Measurements from ENCODE around the gene ABLIM2.
A peak's percentile ranks its signal among the peaks of the same experiment; 100 is the strongest.
"Not testable (repeated sequence)": the region's sequence is repeated elsewhere in the genome, so short reads cannot be mapped to it uniquely, and the experiment has no call there.

The ABLIM2 gene

DNA sequence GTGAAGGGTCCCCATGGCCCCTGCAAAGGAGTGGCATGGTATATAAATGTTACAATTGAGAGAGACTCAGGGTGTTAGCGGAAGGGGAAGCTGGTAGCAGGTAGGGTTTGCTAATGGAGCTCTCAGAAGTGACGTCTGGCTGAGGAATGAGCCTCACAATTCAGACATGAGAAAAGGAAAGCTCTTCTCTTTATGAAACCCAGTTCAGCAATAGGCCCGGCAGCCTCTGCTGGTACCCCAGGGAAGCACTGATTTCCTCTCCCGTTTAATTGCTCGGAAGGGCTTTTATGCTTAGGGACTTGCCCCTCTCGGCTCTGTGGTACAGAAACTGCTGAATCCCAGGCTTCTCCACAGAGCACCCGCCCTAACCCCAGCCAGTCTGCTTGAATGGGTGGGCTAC, 199.5 kb downstream of the ABLIM2 start:
- no peak for DNase-seq (ENCODE audit: low spot score)

DNA sequence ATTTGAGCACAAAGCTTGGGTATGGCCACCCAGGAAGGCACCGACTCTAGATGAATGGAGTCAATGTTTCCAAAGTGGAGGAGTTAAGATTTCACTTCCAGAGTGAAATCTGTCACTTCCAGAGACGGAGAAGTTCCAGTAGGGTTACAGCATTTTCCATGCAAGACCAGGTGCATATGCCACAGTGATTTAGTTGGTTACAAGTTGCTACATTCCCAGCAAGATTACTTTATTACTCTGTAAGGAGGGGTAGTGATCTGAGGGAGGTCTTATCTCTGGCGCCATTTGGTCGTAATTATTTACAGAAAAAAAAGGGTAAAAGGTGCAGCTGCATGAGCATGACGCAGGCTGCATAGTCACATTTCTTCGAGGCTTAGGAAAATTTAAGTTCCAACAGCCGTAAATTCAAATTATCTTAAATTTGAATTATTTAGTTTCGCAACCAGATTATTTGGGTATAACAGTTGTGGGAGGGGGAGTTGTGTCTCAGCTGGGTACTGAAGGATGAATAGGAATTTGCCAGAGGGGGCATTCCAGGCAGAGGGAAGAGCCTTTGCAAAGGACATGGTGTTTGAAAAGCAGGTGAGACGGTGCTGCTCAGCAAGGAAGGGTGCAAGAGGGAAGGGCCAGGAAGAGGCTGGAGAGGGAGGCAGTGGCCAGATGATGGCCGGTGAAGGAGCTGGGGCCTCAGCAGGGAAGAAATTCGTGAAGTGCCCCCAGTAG, 201.5 kb downstream of the ABLIM2 start:
- no peak for DNase-seq (ENCODE audit: low spot score)

DNA sequence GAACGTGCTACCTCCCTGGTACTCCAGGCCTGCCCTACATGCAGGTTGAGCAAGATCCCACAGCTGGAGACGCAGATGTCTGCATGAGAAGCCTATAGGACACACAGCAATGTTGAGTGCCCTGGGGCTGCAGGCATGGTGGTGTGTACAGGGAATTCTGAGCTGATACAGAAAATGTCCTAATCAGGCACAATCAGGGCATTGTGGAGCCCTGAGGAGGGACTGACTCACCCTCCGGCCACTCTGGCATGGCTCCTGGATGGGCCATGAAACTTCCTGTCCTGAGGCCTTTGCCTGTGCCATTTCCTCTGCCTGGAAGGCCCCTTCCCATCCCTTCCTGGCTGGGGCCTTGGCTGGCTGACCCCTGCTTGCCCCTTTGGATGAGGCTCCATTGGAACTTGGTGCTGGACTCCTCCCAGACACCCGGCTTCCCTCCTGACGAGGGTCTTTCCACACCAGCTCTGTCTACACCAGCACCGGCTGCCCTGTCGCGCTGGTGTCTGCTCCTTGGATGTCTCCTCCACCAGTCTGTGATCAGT, 202.3 kb downstream of the ABLIM2 start:
- DNase-seq (ENCODE audit: low spot score) = peak; percentile 63

DNA sequence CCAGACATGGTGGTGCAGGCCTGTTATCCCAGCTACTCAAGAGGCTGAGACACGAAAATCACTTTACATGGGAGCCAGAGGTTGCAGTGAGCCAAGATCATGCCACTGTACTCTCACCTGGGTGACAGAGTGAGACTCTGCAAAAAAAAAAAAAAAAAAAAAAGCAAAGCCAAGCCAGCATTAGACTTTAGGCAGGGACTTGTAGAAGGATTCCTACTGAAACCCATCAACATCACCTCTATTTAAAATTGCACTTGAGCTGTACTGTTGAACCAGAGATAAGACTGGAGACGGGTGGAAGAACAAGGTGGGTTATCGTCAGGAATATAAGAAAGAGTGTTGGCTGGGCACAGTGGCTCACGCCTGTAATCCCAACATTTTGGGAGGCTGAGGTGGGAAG, 203.2 kb downstream of the ABLIM2 start:
- no peak for DNase-seq (ENCODE audit: low spot score)

DNA sequence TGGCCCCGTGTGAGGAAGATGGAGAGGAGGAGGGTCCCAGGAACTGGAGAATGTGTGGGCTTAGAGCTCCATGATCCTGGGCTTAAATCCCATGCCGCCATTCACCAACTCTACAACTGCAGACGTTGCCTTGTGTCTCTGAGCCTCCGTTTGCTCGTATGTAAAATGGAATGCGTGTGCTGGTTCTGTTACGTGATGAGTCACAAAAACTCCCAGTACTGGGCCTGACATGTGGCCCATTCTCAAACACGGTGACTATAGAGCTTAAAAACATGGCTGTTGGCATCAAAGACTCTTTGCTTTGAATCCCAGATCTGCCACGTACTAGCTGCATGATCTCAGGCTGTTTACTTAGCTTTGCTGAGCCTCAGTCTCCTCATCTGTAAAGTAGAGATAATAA, 206.0 kb downstream of the ABLIM2 start:
- DNase-seq (ENCODE audit: low spot score) = no peak

DNA sequence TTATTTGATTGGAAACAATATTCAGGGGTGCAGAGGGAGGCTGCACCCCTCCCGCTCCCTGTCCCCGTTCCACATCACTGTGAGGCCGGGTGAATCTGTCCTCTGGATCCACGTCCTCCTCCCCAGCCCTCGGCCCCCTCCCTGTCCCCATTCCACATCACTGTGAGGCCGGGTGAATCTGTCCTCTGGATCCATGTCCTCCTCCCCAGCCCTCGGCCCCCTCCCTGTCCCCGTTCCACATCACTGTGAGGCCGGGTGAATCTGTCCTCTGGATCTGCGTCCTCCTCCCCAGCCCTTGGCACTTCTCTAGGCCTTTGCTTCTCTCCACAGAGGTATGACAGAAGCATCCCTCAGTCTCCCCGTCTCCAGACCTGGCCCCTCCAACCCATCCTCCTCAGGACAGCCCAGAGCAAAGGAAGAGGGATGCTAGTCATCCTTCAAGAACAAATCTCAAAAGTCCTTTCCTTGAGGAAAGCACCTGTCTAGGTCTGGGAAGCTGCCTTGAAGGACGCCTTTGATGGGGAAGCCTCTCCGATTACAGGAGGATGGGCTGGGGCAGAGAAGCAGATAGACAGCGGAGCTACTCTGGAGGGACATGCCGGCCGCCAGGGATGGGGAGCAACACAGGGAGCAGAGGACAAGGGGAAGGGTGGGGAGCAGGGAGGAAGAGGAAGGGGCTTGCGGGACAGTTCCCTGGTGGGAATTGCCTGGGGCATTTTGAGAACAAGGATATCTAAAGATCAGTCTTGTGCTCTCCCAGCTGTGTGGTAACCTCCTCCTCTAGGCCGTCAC, 208.1 kb downstream of the ABLIM2 start:
- DNase-seq (ENCODE audit: low spot score) = no peak

DNA sequence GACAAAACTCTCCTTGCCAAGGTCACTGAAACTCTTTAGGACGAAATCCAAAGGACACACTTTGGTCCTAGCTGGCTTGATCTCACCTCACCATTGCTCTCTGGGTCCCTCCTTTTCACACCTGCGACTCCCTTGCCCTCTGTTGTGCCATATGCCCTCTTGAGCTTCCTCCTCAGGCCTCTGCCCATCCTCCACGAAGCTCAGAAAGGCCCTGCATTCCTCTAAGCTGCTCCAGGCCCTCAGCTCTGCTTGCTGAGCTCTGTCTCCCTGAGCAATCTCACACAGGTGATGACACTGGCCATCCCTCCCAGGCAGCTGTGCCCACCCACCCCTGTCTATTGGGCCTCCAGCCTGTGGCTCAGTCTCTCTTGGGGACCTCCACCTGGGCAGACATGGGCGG, 208.9 kb downstream of the ABLIM2 start:
- DNase-seq (ENCODE audit: low spot score) = no peak

DNA sequence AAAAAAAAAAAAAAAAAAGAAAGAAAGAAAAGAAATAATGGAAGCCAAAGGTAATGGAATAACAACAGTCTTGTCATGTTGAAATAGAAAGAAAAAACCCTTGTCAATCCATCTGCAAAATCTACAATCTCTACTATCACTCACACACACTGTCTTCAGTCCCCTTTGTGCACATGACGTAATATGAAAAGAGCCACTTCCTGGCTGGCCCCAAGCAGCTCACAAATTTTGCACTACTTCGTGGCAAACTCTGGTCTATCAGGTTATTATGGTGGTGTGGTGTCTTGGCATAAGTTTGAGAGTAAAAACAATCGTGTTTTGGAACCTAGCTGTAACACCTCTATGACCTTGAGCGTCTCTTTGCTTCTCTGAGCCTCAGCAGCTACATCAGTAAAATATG, 210.7 kb downstream of the ABLIM2 start:
- DNase-seq (ENCODE audit: low spot score) = no peak

DNA sequence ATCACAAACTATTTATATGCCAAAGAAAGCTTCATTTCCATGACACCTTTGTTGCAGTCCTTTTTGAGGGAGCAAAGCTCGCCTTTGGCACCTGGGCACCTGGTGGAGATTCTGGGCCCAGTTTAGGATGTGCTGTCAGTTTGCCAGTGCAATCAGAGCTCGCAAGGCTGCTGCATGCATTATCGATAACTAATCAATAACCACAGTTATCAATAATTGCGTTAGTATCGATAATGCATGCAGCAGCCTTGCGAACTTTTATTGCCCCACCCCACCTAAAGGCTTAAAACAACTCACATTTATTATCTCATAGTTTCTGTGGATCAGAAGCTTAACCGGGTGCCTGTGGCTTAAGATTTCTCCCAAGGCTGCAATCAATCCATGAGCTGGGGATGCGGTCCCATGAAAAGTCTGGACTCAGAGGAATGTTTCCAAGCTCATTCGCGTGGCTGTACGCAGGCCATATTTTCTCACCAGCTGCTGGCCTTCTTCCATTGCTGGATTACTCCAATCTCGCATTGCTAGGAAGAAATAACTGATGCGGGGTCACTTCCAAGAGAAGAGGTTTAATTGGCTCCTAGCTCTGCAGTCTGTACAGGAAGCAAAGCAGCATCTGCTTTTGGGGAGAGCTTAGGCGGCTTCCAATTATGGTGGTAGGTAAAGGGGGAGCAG, 212.8 kb downstream of the ABLIM2 start:
- no peak for DNase-seq (ENCODE audit: low spot score)

DNA sequence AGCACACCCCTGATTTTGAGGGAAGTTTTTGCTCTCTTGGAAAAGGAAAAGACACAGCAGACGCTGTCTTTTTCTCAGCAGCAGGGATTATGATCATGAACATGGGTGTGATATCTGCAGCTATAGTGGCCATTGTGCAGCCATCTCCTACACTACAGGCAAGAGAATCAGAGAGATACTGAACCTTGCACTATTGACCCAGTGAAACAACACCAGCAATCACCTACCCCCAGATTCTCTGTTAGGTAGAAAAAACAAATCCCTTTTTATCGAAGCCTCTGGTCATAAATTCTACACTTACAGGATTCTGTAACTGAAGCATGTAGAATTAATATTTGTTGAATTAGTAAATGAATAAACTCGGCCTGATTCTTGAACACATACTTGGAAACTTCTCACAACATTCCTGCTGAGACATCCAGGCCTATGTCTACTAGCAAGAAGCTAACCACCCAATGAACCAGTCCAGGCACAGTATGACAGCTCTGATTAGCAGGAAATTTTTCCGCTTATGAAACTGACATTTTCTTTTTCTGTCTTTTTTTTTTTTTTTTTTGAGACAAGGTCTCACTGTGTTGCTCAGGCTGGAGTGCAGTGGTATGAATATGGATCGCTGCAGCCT, 213.9 kb downstream of the ABLIM2 start:
- peak; percentile 68 for DNase-seq (ENCODE audit: low spot score)

DNA sequence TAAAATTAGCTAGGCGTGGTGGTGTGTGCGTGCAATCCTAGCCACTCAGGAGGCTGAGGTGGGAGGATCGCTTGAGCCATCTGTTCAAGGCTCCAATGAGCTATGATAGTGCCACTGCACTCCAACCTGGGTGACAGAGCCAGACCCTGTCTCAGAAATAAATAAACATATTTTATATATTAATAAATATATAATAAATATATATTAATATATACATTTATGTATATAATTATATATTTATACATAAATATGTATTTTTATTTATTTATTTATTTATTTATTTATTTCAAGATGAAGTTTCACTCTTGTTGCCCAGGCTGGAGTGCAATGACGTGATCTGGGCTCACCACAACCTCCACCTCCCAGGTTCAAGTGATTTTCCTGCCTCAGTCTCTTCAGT, 214.9 kb downstream of the ABLIM2 start:
- DNase-seq (ENCODE audit: low spot score) = not testable (repeated sequence)

DNA sequence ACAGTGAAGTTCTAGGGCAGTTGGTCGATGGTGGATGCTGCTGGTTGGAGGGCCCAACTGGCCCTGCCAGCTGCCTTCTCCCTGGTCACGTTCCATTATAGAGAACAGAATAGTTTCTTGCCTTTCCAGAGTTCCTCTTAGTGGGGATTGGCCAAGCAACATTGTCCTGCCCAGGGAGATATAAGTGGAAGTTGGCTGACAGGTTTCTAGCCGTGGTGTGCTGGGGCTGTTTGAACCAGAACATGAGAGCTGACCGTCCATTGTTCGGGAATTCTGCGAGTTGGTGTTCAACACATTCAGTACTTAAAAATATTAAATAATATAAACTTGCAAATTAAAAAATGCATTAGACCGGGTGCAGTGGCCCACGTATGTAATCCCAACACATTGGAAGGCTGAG, 215.4 kb downstream of the ABLIM2 start:
- DNase-seq (ENCODE audit: low spot score) = no peak

DNA sequence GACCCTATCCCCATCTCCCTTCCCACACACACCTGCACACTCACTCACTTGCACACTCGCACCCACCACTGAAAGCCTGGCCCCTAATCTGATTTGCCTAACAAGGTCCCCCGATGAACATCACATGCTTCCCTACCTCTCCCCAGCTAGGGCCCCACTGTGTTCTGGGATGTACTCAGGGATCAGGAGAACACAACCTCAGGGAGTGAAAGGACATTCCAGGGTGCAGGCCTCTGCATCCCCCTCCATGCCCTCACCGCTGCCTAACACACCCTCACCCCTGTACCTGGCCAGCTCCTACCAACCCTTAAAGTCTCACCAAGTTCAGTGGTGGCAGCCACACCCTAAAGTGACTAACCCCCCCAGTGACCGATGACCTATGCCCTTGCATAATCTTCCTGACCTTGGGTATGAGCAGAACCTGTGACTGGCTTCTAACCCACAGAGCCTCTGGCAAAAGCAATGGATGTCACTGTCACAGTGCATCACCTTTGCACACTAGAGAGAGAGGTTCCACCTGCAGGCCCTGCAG, 216.6 kb downstream of the ABLIM2 start:
- no peak for DNase-seq (ENCODE audit: low spot score)

DNA sequence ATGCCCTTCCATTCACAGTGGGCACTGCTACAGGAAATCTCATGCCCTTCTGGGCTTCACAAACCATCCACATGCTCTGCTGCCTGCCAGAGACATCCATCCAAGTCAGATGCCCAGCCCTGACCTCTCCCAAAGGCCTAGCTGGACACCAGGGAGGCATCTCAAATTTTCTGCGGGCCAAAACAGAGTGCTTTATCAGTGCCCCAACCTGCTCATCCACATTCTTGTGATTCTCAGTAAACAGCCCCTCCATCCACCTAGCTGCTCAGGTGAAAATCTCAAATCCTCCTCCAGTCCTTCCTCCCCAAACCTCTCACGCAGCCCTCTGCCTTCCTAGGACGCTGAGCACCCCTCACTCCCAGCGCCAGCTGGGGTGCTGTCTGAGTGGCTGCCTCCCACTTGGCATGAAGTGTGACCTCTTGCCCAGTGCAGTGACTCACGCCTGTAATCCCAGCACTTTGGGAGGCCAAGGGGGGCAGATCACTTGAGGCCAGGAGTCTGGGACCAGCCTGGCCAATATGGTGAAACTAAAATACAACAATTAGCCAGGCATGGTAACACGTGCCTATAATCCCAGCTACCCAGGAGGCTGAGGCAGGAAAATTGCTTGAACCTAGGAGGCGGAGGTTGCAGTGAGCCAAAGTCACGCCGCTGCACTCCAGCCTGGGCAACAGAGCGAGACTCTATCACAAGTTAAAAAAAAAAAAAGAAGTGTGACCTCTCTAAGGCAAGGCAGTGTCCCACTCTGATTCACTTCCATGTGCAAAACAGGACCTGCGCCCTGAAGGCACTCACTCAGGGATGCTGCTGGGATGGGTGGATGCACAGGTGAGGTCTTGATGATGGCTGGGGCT, 217.3 kb downstream of the ABLIM2 start:
- no peak for DNase-seq (ENCODE audit: low spot score)

DNA sequence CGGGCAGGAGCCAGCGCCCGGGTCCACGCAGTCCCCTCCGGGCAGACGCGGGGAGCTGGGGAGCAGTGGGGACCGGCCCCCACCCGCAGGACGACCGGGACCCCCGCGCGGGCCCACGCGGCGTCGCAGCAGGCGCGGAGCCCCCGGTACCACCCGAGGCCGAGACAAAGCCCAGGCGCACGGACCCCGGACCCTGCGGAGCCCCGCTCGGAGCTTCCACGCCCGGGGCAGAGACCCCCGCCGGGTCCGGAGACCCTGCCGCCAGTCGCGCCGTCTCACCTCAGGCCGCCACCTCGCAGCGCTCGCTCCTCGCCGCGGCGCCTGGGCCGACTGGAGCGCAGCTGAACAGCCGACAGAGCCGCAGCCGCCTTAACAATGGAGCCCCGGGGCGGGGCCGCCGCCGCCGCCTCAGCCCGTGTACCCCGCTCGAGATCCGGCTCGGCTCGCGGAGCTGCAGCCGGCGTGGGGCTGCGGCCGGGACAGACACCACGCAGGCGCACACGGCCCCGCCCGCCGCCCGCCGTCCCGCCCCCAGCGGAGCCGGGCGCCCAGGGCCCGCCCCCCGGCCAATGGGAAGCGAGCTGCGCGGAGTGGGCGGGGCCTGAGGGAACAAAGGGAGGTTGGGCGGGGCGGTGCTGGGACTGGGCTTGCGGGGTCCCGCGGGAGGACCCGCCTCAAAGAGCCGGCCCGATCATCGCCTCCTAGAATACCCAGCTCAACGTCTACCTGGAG, 219.1 kb downstream of the ABLIM2 start, which contains the start of gene AFAP1:
TSS of gene AFAP1 (minus strand) at position 485 of the 732 bp plus-strand sequence. CDS start 67,783 bp downstream, outside the sequence.
- peak; percentile 99 for DNase-seq (ENCODE audit: low spot score)

DNA sequence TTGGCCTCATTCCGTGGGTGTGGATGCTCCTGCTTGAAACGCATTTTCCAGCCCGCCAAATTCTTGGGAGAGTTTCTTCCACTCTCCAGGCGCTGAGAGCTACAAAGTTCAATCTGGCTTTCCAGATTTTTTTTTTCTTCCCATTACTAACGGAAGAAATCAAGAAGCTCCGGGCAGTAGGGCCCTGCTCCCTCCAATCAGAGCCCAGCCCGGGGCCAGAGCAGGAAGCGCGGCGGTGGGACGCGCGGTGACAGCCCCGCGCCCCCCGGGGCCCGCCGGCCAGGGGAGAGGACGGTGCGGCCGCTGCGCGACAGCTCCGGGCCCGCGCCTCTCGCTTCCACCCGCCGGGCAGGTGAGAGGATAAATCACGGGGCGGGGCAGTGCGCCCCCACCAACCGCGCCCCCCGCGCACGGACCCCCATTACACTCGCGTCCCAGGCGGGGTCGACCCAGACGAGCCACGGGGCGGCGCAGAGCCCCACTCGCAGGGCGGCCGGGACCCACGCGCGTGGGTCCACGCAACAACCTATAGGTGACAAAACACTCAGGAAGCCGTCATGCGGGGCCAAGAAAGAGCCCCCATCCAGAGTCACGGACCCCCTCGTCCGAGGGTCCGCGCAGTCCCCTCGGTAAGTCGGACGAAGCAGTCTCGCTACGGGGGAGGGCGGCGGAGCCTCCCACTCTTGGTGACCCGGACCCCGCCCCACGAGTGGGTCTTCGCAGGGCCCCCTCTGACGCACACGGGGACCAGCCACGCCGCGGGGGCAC, 219.8 kb downstream of the ABLIM2 start:
- DNase-seq (ENCODE audit: low spot score) = peak; percentile 69

DNA sequence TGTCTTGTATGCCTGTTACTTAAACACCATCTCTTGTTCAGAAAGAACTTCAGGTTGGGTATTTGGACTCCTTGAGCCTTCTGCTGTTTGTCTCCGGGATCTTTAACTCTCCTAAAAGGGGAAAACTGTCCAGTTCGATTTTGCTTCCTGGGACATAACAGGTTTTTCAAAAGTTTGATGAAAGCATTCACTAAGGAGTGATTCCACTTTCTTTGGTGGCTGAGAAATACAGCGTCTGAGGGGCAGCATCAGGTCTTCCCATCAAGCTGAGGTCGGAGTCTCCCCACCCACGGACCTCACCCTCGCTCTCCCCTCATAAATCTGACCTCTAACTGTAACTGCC, 220.4 kb downstream of the ABLIM2 start:
- no peak for DNase-seq (ENCODE audit: low spot score)

DNA sequence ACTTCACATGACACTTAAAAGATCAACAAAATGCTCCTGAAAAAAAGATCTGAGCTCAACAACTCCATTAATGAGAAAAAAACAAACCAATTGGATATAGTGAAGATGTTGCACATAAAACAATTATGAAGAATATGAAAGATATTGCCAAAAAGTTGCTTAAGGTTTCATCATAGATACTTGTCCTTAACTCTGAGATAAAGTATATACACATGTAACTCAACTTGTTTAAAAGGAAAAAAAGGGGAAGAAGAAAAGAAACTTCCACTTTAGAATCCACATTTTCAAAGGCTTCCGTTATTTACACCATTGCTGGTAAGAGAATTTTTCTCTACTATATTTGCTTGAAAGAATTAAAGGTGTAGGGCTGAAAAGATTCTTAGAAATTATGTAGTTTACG, 221.6 kb downstream of the ABLIM2 start:
- no peak for DNase-seq (ENCODE audit: low spot score)

DNA sequence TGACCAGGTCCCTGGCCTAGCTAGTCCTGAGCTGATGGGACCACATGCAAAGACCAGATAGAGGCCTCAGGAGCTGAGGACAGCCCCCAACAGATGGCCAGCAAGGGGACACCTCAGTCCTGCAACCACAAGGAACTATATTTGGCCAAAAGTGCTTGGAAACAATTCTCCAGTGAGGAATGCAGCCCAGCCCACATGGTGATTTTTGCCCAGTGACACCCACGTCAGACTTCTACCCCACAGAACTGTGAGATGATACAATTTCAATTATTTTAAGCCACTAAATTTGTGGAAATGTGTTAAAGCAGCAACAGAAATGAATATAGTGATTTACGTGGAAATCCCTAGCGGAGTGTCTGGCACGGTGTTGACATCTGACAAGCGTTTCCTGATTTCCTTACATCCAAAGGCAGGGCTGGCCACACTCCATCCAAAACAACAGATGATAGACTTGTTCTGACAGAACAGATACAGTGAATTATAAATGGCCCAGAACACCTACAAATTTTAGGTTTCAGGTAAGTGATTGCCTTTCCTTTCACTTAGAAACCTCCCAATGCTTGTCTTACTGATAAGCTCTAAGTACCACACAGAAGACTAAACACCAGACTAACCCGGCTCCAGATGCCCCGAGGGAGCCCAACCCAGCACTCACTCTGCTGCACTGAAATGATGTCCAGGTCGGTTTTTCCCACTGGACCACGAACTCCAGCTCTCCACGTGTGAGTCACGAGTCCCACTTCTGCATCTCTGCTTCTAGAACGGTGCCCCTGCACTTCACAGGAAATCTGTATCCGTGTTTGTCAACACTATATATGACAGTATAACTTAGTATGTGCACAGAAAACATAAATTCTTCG, 224.7 kb downstream of the ABLIM2 start:
- DNase-seq (ENCODE audit: low spot score) = no peak
